Adrenal gland (tissue), 12 donors: ENCODE data around the gene ARG2. TPM values are rescaled to one million over a fixed set of nuclear protein-coding genes. Genes with fewer than 3 reads are reported as not detected.
A peak's percentile ranks its signal among the peaks of the same experiment; 100 is the strongest.

Experiments used
- DNase-seq, 7 donors: peaks; one replicate each; pipeline ENCODE4 v3.0.0-alpha.2; 2019 to 2020
- H3K27ac ChIP-seq, 5 donors: fragments of 200-600 bp; sonication (generic) in 4 of 5; 1 replicate in 3 of 5; 2 replicates in 2 of 5; pipeline versions ENCODE4 v1.5.1 to v1.8.0; 2016 to 2020; ENCODE audit warnings: mild to moderate bottlenecking in 1 of 5
- H3K27me3 ChIP-seq: fragments of 200-600 bp; 2 replicates; pipeline ENCODE4 v1.8.0; 2021
- H3K36me3 ChIP-seq, 2 donors: fragments of 200-600 bp; replicated peaks in 1 of 2; 1 replicate in 1 of 2; 2 replicates in 1 of 2; pipeline versions ENCODE4 v1.5.1 to v1.8.0; 2018 to 2022
- H3K4me1 ChIP-seq, 2 donors: fragments of 200-600 bp; replicated peaks in 1 of 2; 1 replicate in 1 of 2; 2 replicates in 1 of 2; pipeline versions ENCODE4 v1.5.1 to v1.8.0; 2018 to 2021
- H3K4me3 ChIP-seq, 4 donors: fragments of 200-600 bp; sonication (generic) in 3 of 4; one replicate each; pipeline ENCODE4 v1.5.1; 2016 to 2018
- H3K9me3 ChIP-seq, 3 donors: fragments of 200-600 bp; sonication (generic) in 1 of 3; replicated peaks in 1 of 3; 1 replicate in 2 of 3; 2 replicates in 1 of 3; pipeline versions ENCODE4 v1.5.1 to v1.8.0; 2016 to 2021
- POLR2A ChIP-seq, 2 donors: fragments of 450-650 bp; IDR thresholded peaks; one replicate each; pipeline ENCODE4 v1.6.1; 2017; ENCODE audit warnings: antibody characterized with exemption in 2 of 2, mild to moderate bottlenecking in 2 of 2, moderate library complexity in 1 of 2
- WGBS, 4 donors: extraction: QIAGEN DNeasy Blood & Tissue Kit in 2 of 4; methylation state at CpG; one replicate each; pipeline versions ENCODE4 v1.1.5 to v1.1.7; 2013 to 2017; 5-methylcytosine and 5-hydroxymethylcytosine counted together
- intact Hi-C, 2 donors: fragments of 100-400 bp; cut with DNase I; formaldehyde crosslinking; loops; one replicate each; pipeline versions ENCODE4 v1.14.1 to v1.15.0; 2022 to 2023
- polyA plus RNA-seq, 3 donors: library from polyadenylated mRNA; stranded (reverse); fragments of 200-250 nt in 2 of 3; fragments of 350-450 nt in 1 of 3; fragmentation: Illumina TruSeq in 1 of 3; extraction: RNeasy Lipid Tissue Mini Kit (QIAGEN cat#74804) in 1 of 3; gene quantifications; one replicate each; pipeline ENCODE4 v1.2.3, GENCODE V29; 2013 to 2014
- total RNA-seq, 9 donors: library from RNA; depleted of rRNA in 4 of 9; stranded (reverse); fragments of >200 nt in 4 of 9; fragments of 120-200 nt in 1 of 9; fragmentation: NEBNext Ultra II Directional in 1 of 9; extraction: Animal tissue kit (Norgen Biotek cat#: 25700) in 1 of 9; gene quantifications; one replicate each; pipeline versions ENCODE4 v1.1.0 to v1.2.4, GENCODE V29; 2013 to 2023
- TF ChIP-seq, protein P1 (sequence below), 6 experiments: fragments of 450-650 bp in 4 of 6; fragments of 200-600 bp in 2 of 6; sonication (generic) in 1 of 6; IDR thresholded peaks; 1 replicate in 5 of 6; 2 replicates in 1 of 6; pipeline versions ENCODE4 v1.5.1 to v1.8.0; 2016 to 2021; ENCODE audit warnings: antibody characterized with exemption in 6 of 6, mild to moderate bottlenecking in 2 of 6, moderate library complexity in 1 of 6
- donor health status: healthy with polysubstance abuse.
- donor health status: Bipolar disorder and iron deficiency.
- donor health status: DM: yes; HTN: yes; CAD: no.
- donor health status: DM: no; HTN: no; CAD: no.
- donor health status: DM: no; HTN: no; CAD: no.
- donor health status: DM: yes; HTN: yes; CAD: no.

ARG2 gene
- total and polyA plus RNA-seq, 12 donors: 2.5 to 45.4 (median 4.5) TPM

- DNase-seq: peak in 1 of 7 donors; percentile 4
- Histone ChIP-seq H3K9me3 (no peaks in the 10 kb centered on the region), H3K27ac (no peak overlapping the region), H3K27me3 (no peaks in the 10 kb centered on the region), H3K36me3 (peaks cover 0 to 3% of the 10 kb centered on the region in 2 donors), H3K4me1 (no peaks in the 10 kb centered on the region), H3K4me3 (no peak overlapping the region)
- 72 to 87% (median 83%) methylated on average over 7 of the region's 7 CpGs for WGBS, 4 donors
- intact Hi-C loops: loop anchor here (5.0 kb wide), 3 partner anchors 48 to 148 kb away; no protein-coding TSS in a partner anchor
- TF ChIP-seq POLR2A (IDR thresholded peaks at IDR 0.05): no peak
- TF ChIP-seq, protein P1, sequence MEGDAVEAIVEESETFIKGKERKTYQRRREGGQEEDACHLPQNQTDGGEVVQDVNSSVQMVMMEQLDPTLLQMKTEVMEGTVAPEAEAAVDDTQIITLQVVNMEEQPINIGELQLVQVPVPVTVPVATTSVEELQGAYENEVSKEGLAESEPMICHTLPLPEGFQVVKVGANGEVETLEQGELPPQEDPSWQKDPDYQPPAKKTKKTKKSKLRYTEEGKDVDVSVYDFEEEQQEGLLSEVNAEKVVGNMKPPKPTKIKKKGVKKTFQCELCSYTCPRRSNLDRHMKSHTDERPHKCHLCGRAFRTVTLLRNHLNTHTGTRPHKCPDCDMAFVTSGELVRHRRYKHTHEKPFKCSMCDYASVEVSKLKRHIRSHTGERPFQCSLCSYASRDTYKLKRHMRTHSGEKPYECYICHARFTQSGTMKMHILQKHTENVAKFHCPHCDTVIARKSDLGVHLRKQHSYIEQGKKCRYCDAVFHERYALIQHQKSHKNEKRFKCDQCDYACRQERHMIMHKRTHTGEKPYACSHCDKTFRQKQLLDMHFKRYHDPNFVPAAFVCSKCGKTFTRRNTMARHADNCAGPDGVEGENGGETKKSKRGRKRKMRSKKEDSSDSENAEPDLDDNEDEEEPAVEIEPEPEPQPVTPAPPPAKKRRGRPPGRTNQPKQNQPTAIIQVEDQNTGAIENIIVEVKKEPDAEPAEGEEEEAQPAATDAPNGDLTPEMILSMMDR (IDR thresholded peaks at IDR 0.05): no peak
Observed at GRCh38 chr14:67574806-67575205, 44.9 kb upstream of the ARG2 start.

GRCh38 chr14:67575684-67576083, 44.0 kb upstream of the ARG2 start:
- no peaks in the 10 kb centered on the region for H3K27me3 ChIP-seq
- no peak overlapping the region for H3K4me3 ChIP-seq
- peaks cover 0 to 10% of the 10 kb centered on the region in 2 donors for H3K36me3 ChIP-seq
- WGBS, 4 donors: 70 to 86% (median 79%) methylated on average over 6 to 9 of the region's 9 CpGs
- no peak for TF ChIP-seq POLR2A (IDR thresholded peaks at IDR 0.05)
- TF ChIP-seq, protein P1 (IDR thresholded peaks at IDR 0.05): no peak
- DNase-seq: peak in 1 of 7 donors; percentile 12
- H3K9me3 ChIP-seq: no peaks in the 10 kb centered on the region
- intact Hi-C loops: no loop called here
- no peaks in the 10 kb centered on the region for H3K4me1 ChIP-seq
- H3K27ac ChIP-seq: no peak overlapping the region

DNA sequence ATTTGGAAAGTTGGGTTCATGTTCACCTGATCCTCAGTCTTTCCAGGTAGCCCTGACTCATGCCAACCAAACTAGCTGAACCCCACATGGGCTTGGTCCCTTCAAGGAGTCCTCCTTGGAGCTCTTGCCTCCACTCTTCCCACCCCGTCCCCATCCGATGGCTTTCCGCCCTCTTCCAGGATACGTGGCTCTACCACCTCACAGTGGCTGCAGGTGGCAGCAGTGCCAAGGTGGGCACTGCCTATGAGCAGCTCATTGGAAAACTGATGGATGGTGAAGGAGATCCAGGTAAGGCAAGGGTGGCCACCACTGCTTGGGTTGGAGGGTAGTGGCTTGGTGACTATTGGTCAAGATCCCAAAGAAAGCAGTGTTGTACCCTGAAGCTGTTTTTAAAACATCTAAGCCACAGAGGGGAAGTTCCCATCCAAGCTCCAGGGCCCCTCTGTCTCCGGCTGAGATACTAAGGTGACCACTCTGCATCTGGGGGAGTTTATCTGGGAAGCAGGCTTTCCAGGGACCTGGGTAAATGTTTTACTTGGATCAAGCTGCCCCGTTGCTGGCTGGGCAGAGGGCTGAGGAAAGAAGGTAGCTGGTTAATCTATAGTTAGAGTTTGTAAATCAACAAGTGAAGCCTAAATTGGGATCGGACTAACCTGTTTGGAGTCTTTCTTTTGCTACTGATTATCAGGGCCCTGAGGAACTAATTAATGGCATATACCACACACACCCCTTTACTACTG, 43.3 kb upstream of the ARG2 start:
- TF ChIP-seq POLR2A (IDR thresholded peaks at IDR 0.05): no peak
- TF ChIP-seq, protein P1 (IDR thresholded peaks at IDR 0.05): no peak
- Histone ChIP-seq H3K9me3 (no peaks in the 10 kb centered on the region), H3K4me1 (no peaks in the 10 kb centered on the region), H3K4me3 (no peak overlapping the region), H3K27me3 (no peaks in the 10 kb centered on the region), H3K36me3 (peaks cover 0 to 16% of the 10 kb centered on the region in 2 donors), H3K27ac (no peak overlapping the region)
- 86 to 95% (median 92%) methylated on average over 7 of the region's 7 CpGs for WGBS, 4 donors
- peak in 1 of 7 donors; percentile 4 for DNase-seq
- intact Hi-C loops: no loop called here

- H3K4me1 ChIP-seq: no peaks in the 10 kb centered on the region
- peaks cover 0 to 16% of the 10 kb centered on the region in 2 donors for H3K36me3 ChIP-seq
- H3K27me3 ChIP-seq: no peaks in the 10 kb centered on the region
- DNase-seq: peak in 1 of 7 donors; percentile 9
- H3K4me3 ChIP-seq: no peak overlapping the region
- TF ChIP-seq POLR2A (IDR thresholded peaks at IDR 0.05): no peak
- TF ChIP-seq, protein P1 (IDR thresholded peaks at IDR 0.05): no peak
- WGBS, 4 donors: 68 to 79% (median 79%) methylated on average over 8 to 13 of the region's 13 CpGs
- intact Hi-C loops: no loop called here
- no peaks in the 10 kb centered on the region for H3K9me3 ChIP-seq
- no peak overlapping the region for H3K27ac ChIP-seq
Observed at GRCh38 chr14:67577181-67577808, 42.4 kb upstream of the ARG2 start.
